PFSK-1 (cell line): ENCODE measurements around the gene SCLY.

Experiments
- TAF1 ChIP-seq: IDR thresholded peaks from 2 replicates; pipeline ENCODE4 v1.6.1; 2012; ENCODE audit warnings: low read length, control low read depth, borderline replicate concordance; ENCODE audit not compliant: insufficient read depth
- TF ChIP-seq, protein P1 (sequence below), 2 experiments: IDR thresholded peaks; 2 replicates each; pipeline versions ENCODE4 v1.6.1 to v1.8.0; 2011 to 2012; ENCODE audit warnings: low read depth in 2 of 2, low read length in 2 of 2, control low read depth in 1 of 2, inconsistent platforms in 1 of 2, mild to moderate bottlenecking in 1 of 2, moderate library complexity in 1 of 2; ENCODE audit not compliant: insufficient read depth in 1 of 2

GRCh38 chr2:238104226-238104690, 43.5 kb downstream of the SCLY start:
- TF ChIP-seq, protein P1, sequence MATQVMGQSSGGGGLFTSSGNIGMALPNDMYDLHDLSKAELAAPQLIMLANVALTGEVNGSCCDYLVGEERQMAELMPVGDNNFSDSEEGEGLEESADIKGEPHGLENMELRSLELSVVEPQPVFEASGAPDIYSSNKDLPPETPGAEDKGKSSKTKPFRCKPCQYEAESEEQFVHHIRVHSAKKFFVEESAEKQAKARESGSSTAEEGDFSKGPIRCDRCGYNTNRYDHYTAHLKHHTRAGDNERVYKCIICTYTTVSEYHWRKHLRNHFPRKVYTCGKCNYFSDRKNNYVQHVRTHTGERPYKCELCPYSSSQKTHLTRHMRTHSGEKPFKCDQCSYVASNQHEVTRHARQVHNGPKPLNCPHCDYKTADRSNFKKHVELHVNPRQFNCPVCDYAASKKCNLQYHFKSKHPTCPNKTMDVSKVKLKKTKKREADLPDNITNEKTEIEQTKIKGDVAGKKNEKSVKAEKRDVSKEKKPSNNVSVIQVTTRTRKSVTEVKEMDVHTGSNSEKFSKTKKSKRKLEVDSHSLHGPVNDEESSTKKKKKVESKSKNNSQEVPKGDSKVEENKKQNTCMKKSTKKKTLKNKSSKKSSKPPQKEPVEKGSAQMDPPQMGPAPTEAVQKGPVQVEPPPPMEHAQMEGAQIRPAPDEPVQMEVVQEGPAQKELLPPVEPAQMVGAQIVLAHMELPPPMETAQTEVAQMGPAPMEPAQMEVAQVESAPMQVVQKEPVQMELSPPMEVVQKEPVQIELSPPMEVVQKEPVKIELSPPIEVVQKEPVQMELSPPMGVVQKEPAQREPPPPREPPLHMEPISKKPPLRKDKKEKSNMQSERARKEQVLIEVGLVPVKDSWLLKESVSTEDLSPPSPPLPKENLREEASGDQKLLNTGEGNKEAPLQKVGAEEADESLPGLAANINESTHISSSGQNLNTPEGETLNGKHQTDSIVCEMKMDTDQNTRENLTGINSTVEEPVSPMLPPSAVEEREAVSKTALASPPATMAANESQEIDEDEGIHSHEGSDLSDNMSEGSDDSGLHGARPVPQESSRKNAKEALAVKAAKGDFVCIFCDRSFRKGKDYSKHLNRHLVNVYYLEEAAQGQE (IDR thresholded peaks at IDR 0.05; ENCODE audit: insufficient read depth in 1 of 2, low read depth in 2 of 2, low read length in 2 of 2) = no peak
- no peak for TF ChIP-seq TAF1
